DND-41 (cell line): ENCODE results near the gene RPL35A.
A peak's percentile ranks its signal among the peaks of the same experiment; 100 is the strongest.

ENCODE experiments used
- CTCF ChIP-seq: IDR thresholded peaks from 2 replicates; pipeline ENCODE4 v1.5.1; 2012; ENCODE audit warnings: borderline replicate concordance, low read length, moderate library complexity, mild to moderate bottlenecking; ENCODE audit not compliant: poor library complexity, severe bottlenecking; ENCODE audit errors: extremely low read depth
- EZH2 ChIP-seq: IDR thresholded peaks from 3 replicates; pipeline ENCODE4 v1.6.1; 2012; ENCODE audit warnings: borderline replicate concordance, low read depth, mild to moderate bottlenecking, moderate library complexity, low read length, inconsistent platforms; ENCODE audit not compliant: severe bottlenecking

- TF ChIP-seq CTCF (peak; percentile 1), EZH2 (no peak)
These were observed 10.1 kb downstream of the RPL35A start, which contains the start of gene LMLN for GRCh38 chr3:197959891-197960693.
